Right lobe of liver (tissue), 6 donors: ENCODE data around the gene CNTN5. TPM values are rescaled to one million over a fixed set of nuclear protein-coding genes. Genes with fewer than 3 reads are reported as not detected.
A peak's percentile ranks its signal among the peaks of the same experiment; 100 is the strongest.

Experiments used
- ATAC-seq, 4 donors: fragments of 200-7000 bp; cut with Tn5 transposase; one replicate each; pipeline ENCODE4 v1.9.1; 2020; ENCODE audit warnings: mild to moderate bottlenecking in 4 of 4, moderate library complexity in 4 of 4
- DNase-seq, 3 donors: peaks; one replicate each; pipeline ENCODE4 v3.0.0-alpha.2; 2020
- H3K27ac ChIP-seq, 3 donors: fragments of 200-600 bp; one replicate each; pipeline ENCODE4 v1.8.0; 2022
- H3K27me3 ChIP-seq, 2 donors: fragments of 200-600 bp; one replicate each; pipeline ENCODE4 v1.8.0; 2022
- H3K36me3 ChIP-seq, 4 donors: fragments of 200-600 bp; sonication (generic) in 1 of 4; one replicate each; pipeline versions ENCODE4 v1.5.1 to v1.8.0; 2017 to 2022; ENCODE audit warnings: control low read depth in 1 of 4
- H3K4me1 ChIP-seq, 4 donors: fragments of 200-600 bp; sonication (generic) in 1 of 4; one replicate each; pipeline versions ENCODE4 v1.5.1 to v1.8.0; 2017 to 2022; ENCODE audit warnings: control low read depth in 1 of 4
- H3K4me3 ChIP-seq, 3 donors: fragments of 200-600 bp; one replicate each; pipeline ENCODE4 v1.8.0; 2022
- H3K9me3 ChIP-seq, 4 donors: fragments of 200-600 bp; sonication (generic) in 1 of 4; one replicate each; pipeline versions ENCODE4 v1.5.1 to v1.8.0; 2017 to 2022; ENCODE audit warnings: control low read depth in 1 of 4
- CTCF ChIP-seq, 4 donors: fragments of 200-600 bp in 3 of 4; fragments of 450-650 bp in 1 of 4; IDR thresholded peaks; one replicate each; pipeline versions ENCODE4 v1.5.1 to v1.8.0; 2016 to 2022; ENCODE audit warnings: antibody characterized with exemption in 4 of 4, mild to moderate bottlenecking in 2 of 4
- POLR2A ChIP-seq: fragments of 450-650 bp; IDR thresholded peaks from one replicate; pipeline ENCODE4 v1.6.1; 2017; ENCODE audit warnings: antibody characterized with exemption, mild to moderate bottlenecking
- WGBS: methylation state at CpG from one replicate; pipeline ENCODE4 v1.1.6; 2018; ENCODE audit warnings: low coverage, low lambda C conversion rate; ENCODE audit not compliant: insufficient coverage; ENCODE audit errors: missing lambda C conversion rate; 5-methylcytosine and 5-hydroxymethylcytosine counted together
- intact Hi-C, 2 donors: fragments of 100-400 bp; cut with DNase I; formaldehyde crosslinking; loops; one replicate each; pipeline versions ENCODE4 v1.11.2 to v1.14.1; 2022
- total RNA-seq, 6 experiments: library from RNA; depleted of rRNA in 2 of 6; stranded (reverse); fragments of >200 nt in 2 of 6; fragmentation: NEBNext Ultra II Directional in 3 of 6; extraction: Animal tissue kit (Norgen Biotek cat#: 25700) in 3 of 6; gene quantifications; one replicate each; pipeline versions ENCODE4 v1.1.0 to v1.2.4, GENCODE V29; 2016 to 2023
- donor health status: DM: no; HTN: yes; CAD: no.
- donor health status: DM: no; HTN: no; CAD: no.
- donor health status: DM: no; HTN: no; CAD: no.
- donor health status: DM: no; HTN: yes; CAD: no.
- donor health status: DM: no; HTN: yes; CAD: no.

CNTN5 gene
- total RNA-seq, 6 experiments from 2014 or later = 0.13 to 0.19 TPM; not detected in 4

GRCh38 chr11:99148352-99148751, 127.6 kb downstream of the CNTN5 start:
- Histone ChIP-seq H3K4me1 (no peaks in the 10 kb centered on the region), H3K9me3 (no peaks in the 10 kb centered on the region), H3K27me3 (no peaks in the 10 kb centered on the region), H3K4me3 (no peak overlapping the region), H3K36me3 (no peaks in the 10 kb centered on the region), H3K27ac (no peak overlapping the region)
- no peak for DNase-seq
- intact Hi-C loops = no loop called here
- TF ChIP-seq POLR2A (no peak), CTCF (IDR thresholded peaks at IDR 0.05) (no peak)
- ATAC-seq = no peak

- DNase-seq = peak in 1 of 3 donors; percentile 37
- no peaks in the 10 kb centered on the region for H3K9me3 ChIP-seq
Observed at GRCh38 chr11:99154277-99154676, 133.5 kb downstream of the CNTN5 start.

GRCh38 chr11:99160447-99160846, 139.7 kb downstream of the CNTN5 start:
- no peak overlapping the region for H3K4me3 ChIP-seq
- no peaks in the 10 kb centered on the region for H3K4me1 ChIP-seq
- no peak overlapping the region for H3K27ac ChIP-seq
- no peaks in the 10 kb centered on the region for H3K27me3 ChIP-seq
- H3K36me3 ChIP-seq = no peaks in the 10 kb centered on the region
- intact Hi-C loops = no loop called here
- WGBS = 41% methylated on average over 2 of the region's 2 CpGs
- DNase-seq = no peak
- ATAC-seq = no peak
- no peak for TF ChIP-seq POLR2A
- no peak for TF ChIP-seq CTCF (IDR thresholded peaks at IDR 0.05)
- no peaks in the 10 kb centered on the region for H3K9me3 ChIP-seq

More at GRCh38 chr11:99154277-99154676, 133.5 kb downstream of the CNTN5 start:
- TF ChIP-seq POLR2A (no peak), CTCF (IDR thresholded peaks at IDR 0.05) (no peak)
- Histone ChIP-seq H3K27me3 (no peaks in the 10 kb centered on the region), H3K4me3 (no peak overlapping the region), H3K27ac (no peak overlapping the region), H3K36me3 (no peaks in the 10 kb centered on the region), H3K4me1 (no peaks in the 10 kb centered on the region)
- intact Hi-C loops = no loop called here
- ATAC-seq = no peak
- 20% methylated on average over 1 of the region's 5 CpGs for WGBS

- no peaks in the 10 kb centered on the region for H3K4me1 ChIP-seq
- H3K4me3 ChIP-seq = no peak overlapping the region
- ATAC-seq (no peak), DNase-seq (no peak)
- H3K27me3 ChIP-seq = no peaks in the 10 kb centered on the region
- H3K36me3 ChIP-seq = no peaks in the 10 kb centered on the region
- no peaks in the 10 kb centered on the region for H3K9me3 ChIP-seq
- TF ChIP-seq POLR2A (no peak), CTCF (IDR thresholded peaks at IDR 0.05) (no peak)
- intact Hi-C loops = no loop called here
- 90% methylated on average over 5 of the region's 5 CpGs for WGBS
- H3K27ac ChIP-seq = no peak overlapping the region
Observed at GRCh38 chr11:99162819-99163218, 142.1 kb downstream of the CNTN5 start.

GRCh38 chr11:99170591-99170990, 149.8 kb downstream of the CNTN5 start:
- intact Hi-C loops = no loop called here
- TF ChIP-seq POLR2A (no peak), CTCF (IDR thresholded peaks at IDR 0.05) (no peak)
- no peaks in the 10 kb centered on the region for H3K9me3 ChIP-seq
- no peak for ATAC-seq
- H3K4me1 ChIP-seq = no peaks in the 10 kb centered on the region
- H3K27me3 ChIP-seq = no peaks in the 10 kb centered on the region
- no peaks in the 10 kb centered on the region for H3K36me3 ChIP-seq
- H3K27ac ChIP-seq = no peak overlapping the region
- H3K4me3 ChIP-seq = no peak overlapping the region
- DNase-seq = no peak
